K562 (cell line): ENCODE measurements around the gene AP1AR. TPM values are rescaled to one million over a fixed set of nuclear protein-coding genes. Genes with fewer than 3 reads are reported as not detected.
A peak's percentile ranks its signal among the peaks of the same experiment; 100 is the strongest.

ENCODE experiments used
- ARID1B ChIP-seq: fragments of 450-650 bp; IDR thresholded peaks from 2 replicates; pipeline ENCODE4 v1.6.1; 2016; ENCODE audit warnings: antibody characterized with exemption, mild to moderate bottlenecking, inconsistent platforms
- BACH1 ChIP-seq: fragments of 200-800 bp; sonication (Bioruptor generic); IDR thresholded peaks from 2 replicates; pipeline ENCODE4 v1.6.1; 2016; ENCODE audit warnings: missing genetic modification characterization, missing compliant biosample characterization
- BDP1 ChIP-seq: IDR thresholded peaks from 3 replicates; pipeline ENCODE4 v1.6.1; 2011; ENCODE audit not compliant: insufficient read length, insufficient read depth
- CTCF ChIP-seq, 3 experiments: IDR thresholded peaks in 2 of 3; conservative IDR thresholded peaks in 1 of 3; 2 replicates each; pipeline ENCODE4 v1.5.1; 2011 to 2012; ENCODE audit warnings: low read length in 3 of 3, mild to moderate bottlenecking in 3 of 3, control low read depth in 2 of 3, improper control_type of control experiment in 1 of 3, inconsistent platforms in 1 of 3, low read depth in 1 of 3, mixed read lengths in 1 of 3, moderate library complexity in 1 of 3; ENCODE audit not compliant: insufficient read depth in 2 of 3
- ESRRB ChIP-seq: fragments of 250-450 bp; sonication (Bioruptor Pico); IDR thresholded peaks from 2 replicates; pipeline ENCODE4 v1.5.0; 2020; ENCODE audit warnings: mild to moderate bottlenecking, moderate library complexity, borderline replicate concordance
- FOS ChIP-seq: IDR thresholded peaks from 3 replicates; pipeline ENCODE4 v1.6.1; 2011; ENCODE audit not compliant: insufficient read length; ENCODE audit errors: extremely low read depth
- MIER1 ChIP-seq: fragments of 450-650 bp; IDR thresholded peaks from 2 replicates; pipeline ENCODE4 v1.6.1; 2016; ENCODE audit warnings: antibody characterized with exemption, mild to moderate bottlenecking, low read depth
- RAD21 ChIP-seq, 2 experiments: fragments of 250-450 bp in 1 of 2; fragments of 450-650 bp in 1 of 2; sonication (Bioruptor Pico) in 1 of 2; formaldehyde crosslinking in 1 of 2; IDR thresholded peaks in 1 of 2; conservative IDR thresholded peaks in 1 of 2; 2 replicates each; pipeline versions ENCODE4 v1.4.0 to v1.8.0; 2020 to 2022; ENCODE audit warnings: mild to moderate bottlenecking in 2 of 2, moderate library complexity in 1 of 2
- REST ChIP-seq, 2 experiments: fragments of 450-650 bp; formaldehyde crosslinking in 1 of 2; IDR thresholded peaks; 2 replicates each; pipeline versions ENCODE4 v1.4.0 to v1.6.1; 2014 to 2020; ENCODE audit warnings: mild to moderate bottlenecking in 2 of 2, borderline replicate concordance in 1 of 2, low read depth in 1 of 2
- ZKSCAN3 ChIP-seq: fragments of 250-450 bp; sonication (Bioruptor Pico); IDR thresholded peaks from 2 replicates; pipeline ENCODE4 v1.4.0; 2020
- polyA plus RNA-seq, 8 experiments: library from polyadenylated mRNA; depleted of rRNA in 4 of 8; stranded (reverse) in 5 of 8; unstranded in 3 of 8; fragments of >200 nt; fragmentation: Nextera tagmentation in 2 of 8; fragmentation: Illumina TruSeq in 1 of 8; extraction: Ambion mirVana in 2 of 8; extraction: Trizol in 1 of 8; gene quantifications; 2 replicates each; pipeline versions ENCODE4 v1.2.1 to v1.2.3, GENCODE V29; 2011 to 2014; ENCODE audit warnings: inconsistent platforms in 1 of 8, missing spikeins in 1 of 8
- total RNA-seq, 7 experiments: library from RNA; depleted of rRNA in 6 of 7; stranded (reverse); fragments of >200 nt in 6 of 7; fragmentation: Illumina TruSeq in 2 of 7; extraction: Trizol in 2 of 7; gene quantifications; 2 replicates each; pipeline versions ENCODE4 v1.2.1 to v1.2.3, GENCODE V29; 2011 to 2021; ENCODE audit warnings: low replicate concordance in 1 of 7
- TF ChIP-seq, protein P1 (sequence below): fragments of 450-650 bp; IDR thresholded peaks from 2 replicates; pipeline ENCODE4 v1.7.0; 2016; ENCODE audit warnings: borderline replicate concordance
- TF ChIP-seq, protein P2 (sequence below): fragments of 250-450 bp; sonication (Bioruptor Pico); IDR thresholded peaks from 2 replicates; pipeline ENCODE4 v1.9.0; 2021; ENCODE audit warnings: mild to moderate bottlenecking, inconsistent platforms

AP1AR gene
- total and polyA plus RNA-seq, 9 of the 15 experiments (the other 6 are each of a cell fraction or from before 2014, with no cell fraction given) = 2.6 to 20.7 (median 12.2) TPM

GRCh38 chr4:112234952-112235609, 3.5 kb downstream of the AP1AR start (continued):
- no peak for TF ChIP-seq MIER1
- TF ChIP-seq ZKSCAN3 = no peak
- no peak for TF ChIP-seq BDP1
- TF ChIP-seq, protein P1, sequence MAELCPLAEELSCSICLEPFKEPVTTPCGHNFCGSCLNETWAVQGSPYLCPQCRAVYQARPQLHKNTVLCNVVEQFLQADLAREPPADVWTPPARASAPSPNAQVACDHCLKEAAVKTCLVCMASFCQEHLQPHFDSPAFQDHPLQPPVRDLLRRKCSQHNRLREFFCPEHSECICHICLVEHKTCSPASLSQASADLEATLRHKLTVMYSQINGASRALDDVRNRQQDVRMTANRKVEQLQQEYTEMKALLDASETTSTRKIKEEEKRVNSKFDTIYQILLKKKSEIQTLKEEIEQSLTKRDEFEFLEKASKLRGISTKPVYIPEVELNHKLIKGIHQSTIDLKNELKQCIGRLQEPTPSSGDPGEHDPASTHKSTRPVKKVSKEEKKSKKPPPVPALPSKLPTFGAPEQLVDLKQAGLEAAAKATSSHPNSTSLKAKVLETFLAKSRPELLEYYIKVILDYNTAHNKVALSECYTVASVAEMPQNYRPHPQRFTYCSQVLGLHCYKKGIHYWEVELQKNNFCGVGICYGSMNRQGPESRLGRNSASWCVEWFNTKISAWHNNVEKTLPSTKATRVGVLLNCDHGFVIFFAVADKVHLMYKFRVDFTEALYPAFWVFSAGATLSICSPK = no peak
- TF ChIP-seq CTCF (IDR thresholded peaks at IDR 0.05 in 2 of 3, conservative IDR thresholded peaks at IDR 0.05 in 1 of 3; ENCODE audit: insufficient read depth in 2 of 3, low read depth in 1 of 3, low read length in 3 of 3) = peak; percentile 71 to 87 (median 72)
- no peak for TF ChIP-seq ESRRB
- TF ChIP-seq RAD21 (CRISPR knock-in tag; conservative IDR thresholded peaks at IDR 0.05 in 1 of 2, IDR thresholded peaks at IDR 0.05 in 1 of 2) = peak; percentile 84 to 85
- no peak for TF ChIP-seq BACH1 (tag)
- TF ChIP-seq ARID1B = no peak
- TF ChIP-seq FOS = peak; percentile 4
- TF ChIP-seq, protein P2, sequence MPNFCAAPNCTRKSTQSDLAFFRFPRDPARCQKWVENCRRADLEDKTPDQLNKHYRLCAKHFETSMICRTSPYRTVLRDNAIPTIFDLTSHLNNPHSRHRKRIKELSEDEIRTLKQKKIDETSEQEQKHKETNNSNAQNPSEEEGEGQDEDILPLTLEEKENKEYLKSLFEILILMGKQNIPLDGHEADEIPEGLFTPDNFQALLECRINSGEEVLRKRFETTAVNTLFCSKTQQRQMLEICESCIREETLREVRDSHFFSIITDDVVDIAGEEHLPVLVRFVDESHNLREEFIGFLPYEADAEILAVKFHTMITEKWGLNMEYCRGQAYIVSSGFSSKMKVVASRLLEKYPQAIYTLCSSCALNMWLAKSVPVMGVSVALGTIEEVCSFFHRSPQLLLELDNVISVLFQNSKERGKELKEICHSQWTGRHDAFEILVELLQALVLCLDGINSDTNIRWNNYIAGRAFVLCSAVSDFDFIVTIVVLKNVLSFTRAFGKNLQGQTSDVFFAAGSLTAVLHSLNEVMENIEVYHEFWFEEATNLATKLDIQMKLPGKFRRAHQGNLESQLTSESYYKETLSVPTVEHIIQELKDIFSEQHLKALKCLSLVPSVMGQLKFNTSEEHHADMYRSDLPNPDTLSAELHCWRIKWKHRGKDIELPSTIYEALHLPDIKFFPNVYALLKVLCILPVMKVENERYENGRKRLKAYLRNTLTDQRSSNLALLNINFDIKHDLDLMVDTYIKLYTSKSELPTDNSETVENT (CRISPR knock-in tag) = no peak
- TF ChIP-seq REST (IDR thresholded peaks at IDR 0.05; ENCODE audit: borderline replicate concordance) = peak; percentile 75; the same call in 1 of the 2 replicates
- TF ChIP-seq REST (CRISPR knock-in tag; IDR thresholded peaks at IDR 0.05; ENCODE audit: low read depth) = no peak
